HEK293 (cell line): ENCODE measurements around the gene PDK4.
A peak's percentile ranks its signal among the peaks of the same experiment; 100 is the strongest.

Experiments used
- BCL11A ChIP-seq: fragments of 450-650 bp; formaldehyde crosslinking; IDR thresholded peaks from 2 replicates; pipeline ENCODE4 v1.5.1; 2016; ENCODE audit warnings: low read depth, missing biosample characterization, missing genetic modification characterization
- CTCF ChIP-seq: fragments of 450-650 bp; formaldehyde crosslinking; IDR thresholded peaks from 2 replicates; pipeline ENCODE4 v1.5.1; 2016; ENCODE audit warnings: missing biosample characterization, missing genetic modification characterization
- HIC1 ChIP-seq: fragments of 450-650 bp; formaldehyde crosslinking; IDR thresholded peaks from 2 replicates; pipeline ENCODE4 v1.5.1; 2016; ENCODE audit warnings: missing biosample characterization, missing genetic modification characterization
- KLF7 ChIP-seq: fragments of 450-650 bp; formaldehyde crosslinking; IDR thresholded peaks from 2 replicates; pipeline ENCODE4 v1.5.1; 2016; ENCODE audit warnings: missing biosample characterization, missing genetic modification characterization, borderline replicate concordance
- KLF9 ChIP-seq: fragments of 450-650 bp; formaldehyde crosslinking; IDR thresholded peaks from 2 replicates; pipeline ENCODE4 v1.5.1; 2016; ENCODE audit warnings: missing biosample characterization, missing genetic modification characterization, low read depth
- PRDM1 ChIP-seq: fragments of 450-650 bp; formaldehyde crosslinking; IDR thresholded peaks from 2 replicates; pipeline ENCODE4; 2016; ENCODE audit warnings: missing biosample characterization, missing genetic modification characterization
- REPIN1 ChIP-seq: fragments of 450-650 bp; formaldehyde crosslinking; IDR thresholded peaks from 2 replicates; pipeline ENCODE4 v1.5.1; 2017; ENCODE audit warnings: missing biosample characterization, missing genetic modification characterization, low read depth
- SCRT1 ChIP-seq: fragments of 450-650 bp; formaldehyde crosslinking; IDR thresholded peaks from 2 replicates; pipeline ENCODE4 v1.5.1; 2016; ENCODE audit warnings: missing biosample characterization, missing genetic modification characterization, borderline replicate concordance
- SETDB1 ChIP-seq: IDR thresholded peaks from one replicate; pipeline ENCODE4 v1.6.1; 2017; ENCODE audit warnings: mild to moderate bottlenecking, low read length, moderate library complexity, mixed read lengths; ENCODE audit not compliant: insufficient read length
- SP2 ChIP-seq: fragments of 450-650 bp; formaldehyde crosslinking; IDR thresholded peaks from 2 replicates; pipeline ENCODE4 v1.5.1; 2016; ENCODE audit warnings: missing biosample characterization, missing genetic modification characterization
- TRIM28 ChIP-seq: IDR thresholded peaks from 2 replicates; pipeline ENCODE4 v1.6.1; 2011; ENCODE audit warnings: low read length, control low read depth, borderline replicate concordance
- ZBTB48 ChIP-seq: fragments of 450-650 bp; formaldehyde crosslinking; IDR thresholded peaks from 2 replicates; pipeline ENCODE4 v1.5.1; 2016; ENCODE audit warnings: missing biosample characterization, missing genetic modification characterization
- ZBTB8A ChIP-seq: fragments of 450-650 bp; formaldehyde crosslinking; IDR thresholded peaks from 2 replicates; pipeline ENCODE4 v1.5.1; 2016; ENCODE audit warnings: missing biosample characterization, missing genetic modification characterization
- ZFHX2 ChIP-seq: fragments of 450-650 bp; formaldehyde crosslinking; conservative IDR thresholded peaks from 2 replicates; pipeline ENCODE4 v1.5.1; 2016; ENCODE audit warnings: missing biosample characterization, missing genetic modification characterization
- ZFP37 ChIP-seq: fragments of 450-650 bp; formaldehyde crosslinking; IDR thresholded peaks from 2 replicates; pipeline ENCODE4 v1.5.1; 2016; ENCODE audit warnings: missing biosample characterization, missing genetic modification characterization
- ZNF146 ChIP-seq: fragments of 450-650 bp; formaldehyde crosslinking; IDR thresholded peaks from 2 replicates; pipeline ENCODE4 v1.5.1; 2016; ENCODE audit warnings: missing biosample characterization, missing genetic modification characterization
- ZNF18 ChIP-seq: fragments of 450-650 bp; formaldehyde crosslinking; IDR thresholded peaks from 2 replicates; pipeline ENCODE4 v1.5.1; 2016; ENCODE audit warnings: missing biosample characterization, missing genetic modification characterization
- ZNF2 ChIP-seq: fragments of 450-650 bp; formaldehyde crosslinking; IDR thresholded peaks from 2 replicates; pipeline ENCODE4 v1.5.1; 2016; ENCODE audit warnings: missing biosample characterization, missing genetic modification characterization
- ZNF211 ChIP-seq: fragments of 450-650 bp; formaldehyde crosslinking; IDR thresholded peaks from 2 replicates; pipeline ENCODE4 v1.5.1; 2016; ENCODE audit warnings: low read depth, missing biosample characterization, missing genetic modification characterization
- ZNF324 ChIP-seq: fragments of 450-650 bp; formaldehyde crosslinking; IDR thresholded peaks from 2 replicates; pipeline ENCODE4 v1.5.1; 2016; ENCODE audit warnings: missing biosample characterization, missing genetic modification characterization
- ZNF341 ChIP-seq: fragments of 450-650 bp; formaldehyde crosslinking; IDR thresholded peaks from 2 replicates; pipeline ENCODE4; 2016; ENCODE audit warnings: low read depth, missing biosample characterization, missing genetic modification characterization
- ZNF391 ChIP-seq: fragments of 450-650 bp; formaldehyde crosslinking; IDR thresholded peaks from 2 replicates; pipeline ENCODE4 v1.5.1; 2016; ENCODE audit warnings: low read depth, missing biosample characterization, missing genetic modification characterization, borderline replicate concordance
- ZNF501 ChIP-seq: fragments of 450-650 bp; formaldehyde crosslinking; IDR thresholded peaks from 2 replicates; pipeline ENCODE4 v1.5.1; 2016; ENCODE audit warnings: missing biosample characterization, missing genetic modification characterization
- ZNF747 ChIP-seq: fragments of 450-650 bp; formaldehyde crosslinking; IDR thresholded peaks from 2 replicates; pipeline ENCODE4 v1.5.1; 2016; ENCODE audit warnings: missing biosample characterization, missing genetic modification characterization
- ZNF76 ChIP-seq: fragments of 450-650 bp; formaldehyde crosslinking; IDR thresholded peaks from 2 replicates; pipeline ENCODE4; 2016; ENCODE audit warnings: low read depth, missing biosample characterization, missing genetic modification characterization, borderline replicate concordance
- ZNF791 ChIP-seq: fragments of 450-650 bp; formaldehyde crosslinking; IDR thresholded peaks from 2 replicates; pipeline ENCODE4 v1.5.1; 2016; ENCODE audit warnings: missing biosample characterization, missing genetic modification characterization
- ZSCAN4 ChIP-seq: fragments of 450-650 bp; formaldehyde crosslinking; IDR thresholded peaks from 2 replicates; pipeline ENCODE4 v1.5.1; 2017; ENCODE audit warnings: missing biosample characterization, missing genetic modification characterization
- TF ChIP-seq, protein P1 (sequence below): fragments of 450-650 bp; formaldehyde crosslinking; IDR thresholded peaks from 2 replicates; pipeline ENCODE4; 2016; ENCODE audit warnings: missing biosample characterization, missing genetic modification characterization
- TF ChIP-seq, protein P2 (sequence below): fragments of 450-650 bp; formaldehyde crosslinking; optimal IDR thresholded peaks from 2 replicates; pipeline ENCODE3; 2016; ENCODE audit warnings: missing biosample characterization, mild to moderate bottlenecking, missing genetic modification characterization

Gene PDK4

GRCh38 chr7:95596198-95597063, at the start of gene PDK4 (continued):
- TF ChIP-seq ZNF18 (tag by site-specific recombination) (no peak), ZNF324 (no peak), PRDM1 (tag by site-specific recombination) (no peak), ZNF501 (tag by site-specific recombination) (peak; percentile 57), ZSCAN4 (tag by site-specific recombination) (no peak), ZNF391 (tag by site-specific recombination) (no peak), SP2 (tag by site-specific recombination) (peak; percentile 82), HIC1 (peak; percentile 100), ZNF76 (0 out of 2 replicates have a peak, but pooled peaks have one; percentile 28), ZNF791 (tag by site-specific recombination) (no peak), ZNF341 (peak; percentile 42), REPIN1 (tag by site-specific recombination) (no peak), SCRT1 (no peak), TRIM28 (no peak), ZFP37 (tag by site-specific recombination) (peak; percentile 49; the same call in 1 of the 2 replicates), ZNF747 (tag by site-specific recombination) (no peak), KLF7 (tag by site-specific recombination) (no peak), ZNF211 (no peak), ZNF2 (tag by site-specific recombination) (peak; percentile 71; the same call in 1 of the 2 replicates), CTCF (tag by site-specific recombination) (peak; percentile 45), SETDB1 (no peak), ZFHX2 (tag by site-specific recombination) (peak; percentile 88), ZBTB48 (tag by site-specific recombination) (peak; percentile 55; the same call in 1 of the 2 replicates), BCL11A (tag by site-specific recombination) (0 out of 2 replicates have a peak, but pooled peaks have one; percentile 38), ZBTB8A (tag by site-specific recombination) (peak; percentile 24; the same call in 1 of the 2 replicates), ZNF146 (tag by site-specific recombination) (no peak), KLF9 (no peak; the same call in none of the 2 replicates)
- TF ChIP-seq, protein P1, sequence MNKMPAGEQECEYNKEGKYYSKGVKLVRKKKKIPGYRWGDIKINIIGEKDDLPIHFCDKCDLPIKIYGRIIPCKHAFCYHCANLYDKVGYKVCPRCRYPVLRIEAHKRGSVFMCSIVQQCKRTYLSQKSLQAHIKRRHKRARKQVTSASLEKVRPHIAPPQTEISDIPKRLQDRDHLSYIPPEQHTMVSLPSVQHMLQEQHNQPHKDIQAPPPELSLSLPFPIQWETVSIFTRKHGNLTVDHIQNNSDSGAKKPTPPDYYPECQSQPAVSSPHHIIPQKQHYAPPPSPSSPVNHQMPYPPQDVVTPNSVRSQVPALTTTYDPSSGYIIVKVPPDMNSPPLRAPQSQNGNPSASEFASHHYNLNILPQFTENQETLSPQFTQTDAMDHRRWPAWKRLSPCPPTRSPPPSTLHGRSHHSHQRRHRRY (tag by site-specific recombination), result no peak
- TF ChIP-seq, protein P2, sequence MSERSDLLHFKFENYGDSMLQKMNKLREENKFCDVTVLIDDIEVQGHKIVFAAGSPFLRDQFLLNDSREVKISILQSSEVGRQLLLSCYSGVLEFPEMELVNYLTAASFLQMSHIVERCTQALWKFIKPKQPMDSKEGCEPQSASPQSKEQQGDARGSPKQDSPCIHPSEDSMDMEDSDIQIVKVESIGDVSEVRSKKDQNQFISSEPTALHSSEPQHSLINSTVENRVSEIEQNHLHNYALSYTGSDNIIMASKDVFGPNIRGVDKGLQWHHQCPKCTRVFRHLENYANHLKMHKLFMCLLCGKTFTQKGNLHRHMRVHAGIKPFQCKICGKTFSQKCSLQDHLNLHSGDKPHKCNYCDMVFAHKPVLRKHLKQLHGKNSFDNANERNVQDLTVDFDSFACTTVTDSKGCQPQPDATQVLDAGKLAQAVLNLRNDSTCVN (tag by site-specific recombination), result peak; percentile 61
